GM19372 (cell line): ENCODE data around the gene CA5A.
"Not testable (repeated sequence)": the region's sequence is repeated elsewhere in the genome, so short reads cannot be mapped to it uniquely, and the experiment has no call there.

Experiments
- ATAC-seq: cut with Tn5 transposase; IDR thresholded peaks from one replicate; pipeline ENCODE4 v1.9.1; 2021; ENCODE audit warnings: mild to moderate bottlenecking, low read depth, moderate library complexity; ENCODE audit not compliant: unreplicated experiment

CA5A gene

DNA sequence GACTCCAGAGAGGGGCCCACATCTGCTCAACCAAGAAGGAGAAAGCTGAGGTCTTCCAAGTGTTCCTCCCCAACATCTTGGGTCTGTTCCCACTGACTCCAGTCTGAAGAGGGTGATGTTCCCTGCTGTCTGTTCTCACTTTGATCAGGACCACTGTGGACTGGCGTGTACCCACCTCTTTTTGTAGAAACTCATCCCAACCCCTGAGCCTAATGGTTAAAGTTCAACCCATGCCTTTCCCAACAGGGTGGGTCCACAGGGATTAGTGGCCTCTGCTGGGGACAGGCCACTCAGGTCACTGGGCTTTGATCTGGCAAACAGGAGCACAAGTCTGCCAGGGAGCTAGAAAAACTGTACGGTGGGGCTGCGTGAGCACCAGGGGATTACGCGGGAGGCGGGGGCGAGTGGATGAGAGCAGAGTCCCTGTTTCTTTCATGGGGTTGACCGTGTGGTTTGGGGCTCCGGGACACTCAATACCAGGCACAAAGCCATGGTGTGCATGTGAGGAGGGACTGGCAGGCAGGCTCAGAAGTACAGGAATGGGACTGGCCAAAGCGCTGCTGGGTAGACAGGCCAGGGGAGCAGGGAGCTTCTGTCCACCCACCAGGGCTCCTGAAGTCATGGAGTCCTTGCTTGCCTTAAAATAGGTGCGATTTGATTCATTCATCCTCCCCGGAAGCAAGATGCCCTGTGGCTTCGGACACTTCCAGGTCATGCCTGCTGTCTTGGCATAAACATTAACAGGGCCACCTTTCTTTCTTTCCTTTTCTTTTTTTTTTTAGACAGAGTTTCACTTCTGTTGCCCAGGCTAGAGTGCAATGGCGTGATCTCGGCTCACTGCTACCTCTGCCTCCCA, at the start of gene CA5A:
TSS of gene CA5A (minus strand) at position 155 of the 856 bp plus-strand sequence. CDS start at position 76, 79 bp downstream.
- no peak for ATAC-seq

DNA sequence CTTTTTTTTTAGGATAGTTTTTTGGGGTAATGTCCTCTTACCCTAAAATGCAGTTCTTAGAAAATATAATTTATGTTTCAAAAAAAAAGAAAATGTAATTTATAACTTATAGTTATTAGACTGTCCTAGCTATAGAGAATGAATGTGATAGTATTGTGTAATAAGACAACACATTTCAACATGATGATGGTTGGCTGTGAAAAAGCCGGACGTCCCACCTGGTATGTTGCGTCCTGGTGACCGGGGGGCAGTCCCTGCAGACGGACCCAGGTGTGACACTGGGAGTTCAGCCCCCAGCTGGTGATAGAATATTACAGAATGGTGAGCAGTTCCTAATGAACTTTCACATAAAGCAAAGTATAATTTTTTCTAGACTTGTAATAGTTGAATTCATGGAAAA, 49.2 kb upstream of the CA5A start:
- ATAC-seq: not testable (repeated sequence)

- ATAC-seq: no peak
Measured at GRCh38 chr16:87984632-87985267, 48.4 kb upstream of the CA5A start.

GRCh38 chr16:87984180-87984579, 47.9 kb upstream of the CA5A start:
- ATAC-seq: not testable (repeated sequence)

- not testable (repeated sequence) for ATAC-seq
Measured at GRCh38 chr16:87983737-87984097, 47.4 kb upstream of the CA5A start.

DNA sequence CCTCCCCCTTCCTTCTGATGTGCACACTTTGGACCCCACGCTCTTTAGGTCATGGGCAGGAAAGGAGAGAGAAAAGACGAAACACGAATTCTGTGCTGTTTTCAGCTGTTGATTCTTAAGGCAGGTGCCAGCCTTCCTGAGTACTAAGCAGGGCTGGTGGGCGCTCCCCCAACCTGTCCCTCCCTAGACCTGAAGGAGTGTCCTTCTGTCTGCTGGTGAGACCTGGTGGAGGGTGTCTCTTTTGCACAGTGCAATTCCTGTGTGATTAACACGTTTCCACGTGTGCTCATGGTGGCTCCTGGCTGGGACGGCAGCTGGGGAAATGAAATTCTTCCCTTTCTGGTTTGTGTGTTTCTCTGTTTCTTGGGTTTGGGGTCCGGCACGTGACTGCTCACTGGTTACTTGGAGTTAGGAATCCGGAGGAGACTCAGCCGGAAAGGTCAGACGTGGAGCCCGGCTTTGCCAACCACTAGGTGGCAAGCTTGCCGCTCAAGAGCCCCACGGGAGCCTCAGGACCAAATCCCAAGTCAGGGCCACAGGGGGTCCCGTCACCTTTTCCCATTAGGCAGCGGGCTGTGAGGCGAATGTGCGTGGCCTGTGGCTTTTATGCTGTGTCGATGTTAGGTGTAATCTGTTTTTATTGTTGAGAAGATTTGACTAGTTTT, 46.9 kb upstream of the CA5A start:
- ATAC-seq: not testable (repeated sequence)

- no peak for ATAC-seq
Measured at GRCh38 chr16:87982581-87983041, 46.3 kb upstream of the CA5A start.

DNA sequence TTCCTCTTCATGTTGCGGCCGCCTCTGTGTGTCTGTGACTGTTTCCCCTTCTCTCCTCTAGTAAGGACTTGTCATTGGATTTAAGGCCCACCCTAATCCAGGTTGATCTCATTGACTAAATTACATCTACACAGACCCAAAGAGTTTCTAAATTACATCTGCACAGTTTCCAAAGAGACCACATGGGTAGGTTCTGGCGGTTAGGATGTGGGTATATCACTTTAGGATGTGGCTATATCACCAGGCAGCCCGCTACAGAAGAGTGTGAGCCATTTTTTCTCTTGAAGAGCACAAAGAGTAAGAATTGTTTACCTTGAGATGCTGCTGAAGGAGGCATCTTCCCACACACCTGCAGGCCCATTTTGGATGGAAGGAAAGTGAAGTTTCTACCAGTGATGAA, 45.0 kb upstream of the CA5A start:
- ATAC-seq: not testable (repeated sequence)

DNA sequence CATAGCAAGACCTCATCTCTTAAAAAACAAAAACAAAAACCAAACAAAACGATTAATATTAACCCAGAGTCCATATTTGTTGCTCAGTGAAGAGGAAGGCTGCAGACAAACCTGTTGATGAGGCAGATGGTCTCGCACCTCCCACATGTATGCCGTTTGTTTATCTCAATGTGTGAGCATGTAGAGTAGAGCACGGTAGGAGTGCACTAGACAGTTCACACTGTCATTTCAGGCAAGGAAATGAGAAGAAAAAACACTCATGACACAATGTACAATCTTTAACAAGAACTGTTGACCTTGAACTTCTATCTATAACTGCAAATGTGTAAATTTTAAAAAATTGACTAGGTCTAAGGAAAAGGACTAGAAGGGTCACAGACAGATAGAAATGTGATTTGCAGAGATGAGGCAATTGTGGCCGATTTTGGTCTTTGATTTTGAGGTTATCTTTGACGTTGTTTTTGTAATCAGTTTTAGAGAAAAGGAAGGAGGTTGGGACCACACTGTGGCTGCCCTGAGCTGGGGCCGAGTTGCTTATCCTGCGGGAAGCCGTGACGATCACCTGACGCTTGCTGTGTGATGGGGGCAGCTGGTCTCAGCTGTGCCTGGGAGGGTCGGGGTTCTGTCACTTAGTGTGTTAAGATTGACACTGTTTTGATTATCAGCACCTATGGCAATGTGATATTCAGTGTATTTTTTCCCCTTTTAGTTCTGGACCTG, 43.7 kb upstream of the CA5A start:
- ATAC-seq: not testable (repeated sequence)

GRCh38 chr16:87979352-87979751, 43.0 kb upstream of the CA5A start:
- no peak for ATAC-seq

- no peak for ATAC-seq
Measured at GRCh38 chr16:87978127-87978526, 41.8 kb upstream of the CA5A start.

DNA sequence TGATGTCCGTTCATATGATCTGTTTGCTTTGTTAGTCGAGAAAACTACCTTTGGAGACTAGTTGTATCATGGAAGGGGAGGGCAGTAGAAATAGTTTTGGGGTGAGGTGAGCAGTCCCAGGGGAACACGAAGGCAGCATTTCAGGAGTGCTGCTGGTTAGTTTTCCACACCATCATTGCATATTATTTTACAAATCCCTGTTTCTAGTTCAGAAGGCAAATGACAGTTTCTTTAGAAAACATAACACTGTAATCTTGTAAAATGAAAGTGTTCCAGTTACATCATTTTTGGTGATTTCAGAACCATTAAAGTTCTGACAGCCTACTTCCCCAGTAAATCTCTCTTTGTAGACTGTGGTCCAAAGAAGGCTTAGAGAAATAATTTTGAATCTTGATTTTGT, 40.3 kb upstream of the CA5A start:
- ATAC-seq: no peak

DNA sequence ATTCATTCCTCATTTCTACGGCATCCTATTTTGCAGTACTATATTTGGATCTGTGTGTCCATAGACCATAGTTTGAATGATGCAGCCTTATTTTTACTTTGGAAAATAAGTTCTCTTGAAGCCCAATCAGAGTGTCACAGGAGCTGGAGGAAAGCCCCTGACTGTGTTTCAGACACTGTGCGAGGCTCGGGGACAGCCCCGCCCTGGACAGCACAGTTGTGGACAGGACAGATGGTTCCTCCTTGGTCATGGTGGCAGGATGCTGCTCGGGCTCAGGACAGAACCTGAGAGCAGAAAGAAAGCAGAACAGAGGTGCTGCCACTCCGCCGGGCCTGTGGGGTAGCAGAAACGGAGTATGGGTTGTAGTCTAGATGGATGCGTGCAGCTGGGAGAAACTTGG, 37.8 kb upstream of the CA5A start:
- ATAC-seq: no peak

- no peak for ATAC-seq
Measured at GRCh38 chr16:87973717-87974116, 37.4 kb upstream of the CA5A start.

GRCh38 chr16:87971933-87972332, 35.6 kb upstream of the CA5A start:
- ATAC-seq: no peak

- no peak for ATAC-seq
Measured at GRCh38 chr16:87970186-87970585, 33.9 kb upstream of the CA5A start.

GRCh38 chr16:87968541-87968940, 32.2 kb upstream of the CA5A start:
- no peak for ATAC-seq

DNA sequence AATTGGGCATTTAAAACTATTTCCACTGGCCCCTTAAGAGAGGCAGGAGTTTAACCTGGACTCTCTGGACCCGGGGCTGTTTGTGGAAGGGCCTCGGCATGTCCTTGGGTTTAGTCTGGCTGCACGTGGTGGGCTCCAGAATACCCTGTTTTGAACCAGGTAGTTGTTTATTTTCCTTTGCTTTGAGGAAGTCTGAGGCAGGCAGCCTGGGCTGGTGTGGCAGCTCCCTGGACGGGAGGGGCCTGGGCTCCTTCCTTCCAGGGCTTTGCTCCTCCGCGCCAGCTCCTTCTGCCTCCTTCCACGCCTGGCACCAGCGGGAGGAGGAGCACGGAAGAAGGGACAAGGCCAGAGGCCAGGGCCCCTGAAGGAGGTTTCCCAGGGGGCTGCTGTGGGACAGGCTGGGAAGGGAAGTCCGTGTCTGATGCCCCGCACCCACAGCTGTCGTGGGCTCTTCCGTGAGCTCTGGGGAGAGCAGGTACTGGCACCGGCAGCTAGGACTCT, 30.4 kb upstream of the CA5A start:
- no peak for ATAC-seq

GRCh38 chr16:87966064-87966645, 29.8 kb upstream of the CA5A start:
- no peak for ATAC-seq

GRCh38 chr16:87965417-87965816, 29.1 kb upstream of the CA5A start:
- ATAC-seq: no peak
